Measurements from ENCODE around the gene ARL14EPL.

Gene ARL14EPL

GRCh38 chr5:116032094-116032517 is at the start of gene ARL14EPL:
ARL14EPL (plus strand) TSS chr5:116032472; CDS start chr5:116051466, 18,994 bp downstream.
- DNase-seq = peak in 1 of 2 experiments; percentile 29

GRCh38 chr5:115983519-115983918 is 48.8 kb upstream of the ARL14EPL start:
- no peak for DNase-seq

- no peak for DNase-seq
These were observed 46.2 kb upstream of the ARL14EPL start for GRCh38 chr5:115985802-115986757.

- no peak for DNase-seq
These were observed 44.3 kb upstream of the ARL14EPL start for GRCh38 chr5:115988002-115988401.

- DNase-seq = no peak
These were observed 39.4 kb upstream of the ARL14EPL start for GRCh38 chr5:115992848-115993350.

- no peak for DNase-seq
These were observed 36.9 kb upstream of the ARL14EPL start for GRCh38 chr5:115995351-115995750.

GRCh38 chr5:116002116-116002906 is 30.0 kb upstream of the ARL14EPL start:
- DNase-seq = no peak

- DNase-seq = no peak
These were observed 28.0 kb upstream of the ARL14EPL start for GRCh38 chr5:116004248-116004647.

- no peak for DNase-seq
These were observed 22.5 kb upstream of the ARL14EPL start for GRCh38 chr5:116009806-116010205.

- DNase-seq = no peak
These were observed 21.2 kb upstream of the ARL14EPL start for GRCh38 chr5:116011046-116011445.

- no peak for DNase-seq
These were observed 19.0 kb upstream of the ARL14EPL start for GRCh38 chr5:116013207-116013785.

GRCh38 chr5:116013936-116014335 is 18.3 kb upstream of the ARL14EPL start:
- DNase-seq = no peak

GRCh38 chr5:116023619-116024018 is 8.7 kb upstream of the ARL14EPL start:
- no peak for DNase-seq

- no peak for DNase-seq
These were observed 6.4 kb upstream of the ARL14EPL start for GRCh38 chr5:116025866-116026265.

- no peak for DNase-seq
These were observed 719 bp downstream of the ARL14EPL start for GRCh38 chr5:116032991-116033390.

GRCh38 chr5:116035123-116035522 is 2.9 kb downstream of the ARL14EPL start:
- no peak for DNase-seq

GRCh38 chr5:116037236-116037822 is 5.1 kb downstream of the ARL14EPL start:
- no peak for DNase-seq

GRCh38 chr5:116038817-116039216 is 6.5 kb downstream of the ARL14EPL start:
- DNase-seq = no peak

GRCh38 chr5:116042375-116042774 is 10.1 kb downstream of the ARL14EPL start:
- DNase-seq = no peak

- peak in 1 of 2 experiments; percentile 7 for DNase-seq
These were observed 11.8 kb downstream of the ARL14EPL start for GRCh38 chr5:116044073-116044472.

GRCh38 chr5:116045821-116046220 is 13.5 kb downstream of the ARL14EPL start:
- DNase-seq = peak; percentile 26 to 56

GRCh38 chr5:116046261-116046660 is 14.0 kb downstream of the ARL14EPL start:
- DNase-seq = no peak

- DNase-seq = no peak
These were observed 14.6 kb downstream of the ARL14EPL start for GRCh38 chr5:116046823-116047222.

Data from NCI-H524 (cell line).